Endothelial cell (in vitro differentiated cells): ENCODE measurements around the gene DNAJB13. TPM values are rescaled to one million over a fixed set of nuclear protein-coding genes. Genes with fewer than 3 reads are reported as not detected.

Experiments
- DNase-seq: peaks from one replicate; pipeline ENCODE4 v3.0.0; 2021; ENCODE audit warnings: low spot score
- H3K27ac Mint-ChIP-seq: one replicate; pipeline ENCODE4 v1.8.0; 2021; ENCODE audit warnings: mixed read lengths, inconsistent platforms; ENCODE audit not compliant: unreplicated experiment
- H3K27me3 Mint-ChIP-seq: one replicate; pipeline ENCODE4 v1.8.0; 2021; ENCODE audit warnings: mild to moderate bottlenecking, moderate library complexity, mixed read lengths, inconsistent platforms; ENCODE audit not compliant: unreplicated experiment
- H3K36me3 Mint-ChIP-seq: one replicate; pipeline ENCODE4 v1.8.0; 2021; ENCODE audit warnings: mild to moderate bottlenecking, low read depth, mixed read lengths, inconsistent platforms; ENCODE audit not compliant: unreplicated experiment
- H3K4me1 Mint-ChIP-seq: one replicate; pipeline ENCODE4 v1.8.0; 2021; ENCODE audit warnings: mild to moderate bottlenecking, mixed read lengths, inconsistent platforms; ENCODE audit not compliant: unreplicated experiment
- H3K4me3 Mint-ChIP-seq: one replicate; pipeline ENCODE4 v1.8.0; 2021; ENCODE audit warnings: mild to moderate bottlenecking, mixed read lengths, inconsistent platforms; ENCODE audit not compliant: unreplicated experiment
- H3K9me3 Mint-ChIP-seq: one replicate; pipeline ENCODE4 v1.8.0; 2021; ENCODE audit warnings: mixed read lengths, inconsistent platforms; ENCODE audit not compliant: unreplicated experiment
- CTCF ChIP-seq: fragments of 200-600 bp; sonication (generic); IDR thresholded peaks from one replicate; pipeline ENCODE4 v1.5.0; 2021; ENCODE audit warnings: antibody characterized with exemption; ENCODE audit not compliant: unreplicated experiment
- total RNA-seq: library from RNA; stranded (reverse); fragmentation: NEBNext Ultra II Directional; extraction: Animal tissue kit (Norgen Biotek cat#: 25700); gene quantifications from one replicate; pipeline ENCODE4 v1.2.1, GENCODE V29; 2021; ENCODE audit not compliant: unreplicated experiment

The DNAJB13 gene
- total RNA-seq, 1 donor from 2014 or later: 0.36 TPM

GRCh38 chr11:73976451-73977151 lies 25.8 kb downstream of the DNAJB13 start:
- DNase-seq: no peak
- no peak overlapping the region for H3K27ac Mint-ChIP-seq
- H3K4me1 Mint-ChIP-seq: peaks cover 18% of the 10 kb centered on the region
- no peak overlapping the region for H3K4me3 Mint-ChIP-seq
- TF ChIP-seq CTCF: no peak
- peaks cover 12% of the 10 kb centered on the region for H3K36me3 Mint-ChIP-seq
- peaks cover 12% of the 10 kb centered on the region for H3K27me3 Mint-ChIP-seq
- no peaks in the 10 kb centered on the region for H3K9me3 Mint-ChIP-seq

DNA sequence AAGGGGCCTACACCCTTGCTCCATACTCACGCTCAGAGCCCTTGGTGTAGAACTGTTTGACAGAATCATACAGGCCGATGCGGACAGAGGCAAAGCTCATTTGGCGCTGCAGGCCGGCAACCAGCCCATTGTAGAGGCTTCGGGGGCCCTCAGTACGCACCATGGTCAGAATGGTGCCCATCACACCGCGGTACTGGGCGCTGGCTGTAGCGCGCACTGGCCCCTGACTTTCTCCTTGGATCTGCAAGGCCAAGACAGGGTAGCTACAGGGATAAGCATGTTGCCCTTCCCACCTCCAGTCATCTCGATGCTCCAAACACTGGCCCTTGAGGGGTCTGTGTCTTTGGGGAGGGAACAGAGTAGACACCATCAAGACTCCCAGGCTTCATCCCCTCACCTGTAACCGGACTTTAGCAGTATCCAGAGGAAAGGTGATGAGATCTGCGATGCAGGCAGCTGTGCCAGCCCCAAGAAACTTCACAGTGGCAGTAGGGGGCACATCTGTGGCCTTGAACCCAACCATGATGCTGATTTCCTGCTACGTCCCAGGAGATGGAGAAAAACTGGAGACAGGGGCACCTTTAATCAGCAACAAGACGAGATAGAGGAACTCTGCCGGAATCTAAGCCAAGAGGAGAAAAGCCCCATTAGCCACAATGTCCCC lies 27.2 kb downstream of the DNAJB13 start:
- Mint-ChIP-seq H3K27ac (no peak overlapping the region), H3K4me3 (no peak overlapping the region), H3K4me1 (peaks cover 25% of the 10 kb centered on the region), H3K9me3 (no peaks in the 10 kb centered on the region), H3K36me3 (peaks cover 12% of the 10 kb centered on the region), H3K27me3 (peaks cover 18% of the 10 kb centered on the region)
- no peak for TF ChIP-seq CTCF
- DNase-seq: no peak

DNA sequence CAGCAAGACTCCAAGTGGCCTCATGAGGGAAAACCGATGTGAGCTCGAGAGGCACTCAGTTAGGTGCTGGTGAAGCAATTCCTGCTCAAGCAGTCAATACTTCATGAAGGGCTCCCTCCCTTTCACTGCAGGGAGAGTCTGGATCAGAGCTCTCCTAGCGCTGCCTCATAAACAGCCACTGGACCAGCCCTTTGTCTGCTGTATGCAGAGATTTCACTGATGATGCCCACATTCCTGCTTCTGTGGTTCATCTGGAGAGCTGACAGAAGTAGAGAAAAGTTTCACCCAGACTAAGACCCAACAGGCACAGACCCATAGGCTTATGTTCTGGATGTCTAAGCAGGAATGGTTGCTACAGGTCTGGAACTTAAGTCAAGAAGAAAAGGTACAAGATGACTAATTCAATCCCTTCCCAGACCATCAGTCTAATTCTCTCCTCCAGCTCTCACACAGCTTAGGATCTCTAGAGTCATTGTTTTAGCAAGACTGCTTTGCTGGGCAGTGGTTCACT lies 27.8 kb downstream of the DNAJB13 start:
- peak overlapping the region; percentile 63 for H3K27ac Mint-ChIP-seq
- H3K4me3 Mint-ChIP-seq: no peak overlapping the region
- H3K9me3 Mint-ChIP-seq: no peaks in the 10 kb centered on the region
- H3K4me1 Mint-ChIP-seq: peaks cover 27% of the 10 kb centered on the region
- TF ChIP-seq CTCF: no peak
- peaks cover 20% of the 10 kb centered on the region for H3K27me3 Mint-ChIP-seq
- H3K36me3 Mint-ChIP-seq: peaks cover 12% of the 10 kb centered on the region
- DNase-seq: no peak

DNA sequence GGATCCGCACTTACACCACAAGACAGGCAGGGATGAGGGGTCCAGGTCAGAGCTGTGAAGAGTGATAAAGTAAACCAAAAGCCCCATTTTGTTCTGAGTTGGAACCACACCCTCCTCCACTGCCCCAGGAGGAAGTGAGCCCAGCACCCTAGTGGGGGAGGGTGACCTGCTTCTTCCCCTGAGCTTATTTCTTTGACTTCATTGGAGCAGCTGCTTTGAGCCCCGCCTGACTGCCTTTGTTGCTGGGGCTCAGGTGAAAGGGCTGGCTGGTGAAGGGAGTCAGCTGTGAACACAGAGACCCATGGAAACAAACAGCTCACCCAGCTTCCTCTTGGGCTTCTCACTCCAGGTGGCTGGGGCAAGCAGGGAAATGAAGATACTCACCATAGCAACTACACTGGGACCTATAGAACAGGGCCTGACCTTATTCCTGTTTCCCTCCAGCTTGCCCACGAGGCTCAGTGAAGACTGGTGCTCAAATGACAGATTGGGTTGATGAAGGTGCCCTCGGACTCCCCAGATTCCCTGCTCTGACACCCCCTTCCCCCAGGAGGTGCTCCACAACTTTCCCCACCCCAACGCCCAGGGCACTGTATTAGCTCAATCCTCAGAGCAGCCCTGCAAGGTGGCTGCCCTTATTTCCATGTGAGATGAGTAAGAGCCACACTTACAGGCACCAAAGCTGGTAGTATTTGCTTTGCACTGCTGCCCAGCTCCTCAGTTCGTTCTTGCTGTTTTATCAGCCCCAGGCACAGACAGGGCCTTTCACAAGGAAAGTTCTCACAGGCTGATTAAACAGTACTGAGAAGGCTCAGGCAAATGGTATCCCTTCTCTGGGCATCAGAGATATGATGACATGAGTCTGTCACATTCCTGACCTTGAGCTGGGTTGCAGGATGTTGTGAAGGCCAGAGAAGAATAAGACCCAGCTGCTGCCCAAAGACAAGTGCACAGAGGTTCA lies 29.5 kb downstream of the DNAJB13 start:
- Mint-ChIP-seq H3K9me3 (no peaks in the 10 kb centered on the region), H3K27ac (peak overlapping the region; percentile 75), H3K4me1 (peaks cover 31% of the 10 kb centered on the region), H3K4me3 (no peak overlapping the region), H3K27me3 (peaks cover 13% of the 10 kb centered on the region), H3K36me3 (peaks cover 12% of the 10 kb centered on the region)
- no peak for TF ChIP-seq CTCF
- peak; percentile 24 for DNase-seq
